Activated CD4-positive, alpha-beta T cell treated with anti-CD3 and anti-CD28 coated beads, Interleukin-2, Interleukin-6, amounts not matched to agents 100 ng/mL and 50 ng/mL, durations not matched to agents 16 hours and 8 hours (primary cell): ENCODE data around the gene SRCIN1.

Experiments used
- DNase-seq: peaks from one replicate; pipeline ENCODE4 v3.0.0-alpha.2; 2020

The SRCIN1 gene

DNA sequence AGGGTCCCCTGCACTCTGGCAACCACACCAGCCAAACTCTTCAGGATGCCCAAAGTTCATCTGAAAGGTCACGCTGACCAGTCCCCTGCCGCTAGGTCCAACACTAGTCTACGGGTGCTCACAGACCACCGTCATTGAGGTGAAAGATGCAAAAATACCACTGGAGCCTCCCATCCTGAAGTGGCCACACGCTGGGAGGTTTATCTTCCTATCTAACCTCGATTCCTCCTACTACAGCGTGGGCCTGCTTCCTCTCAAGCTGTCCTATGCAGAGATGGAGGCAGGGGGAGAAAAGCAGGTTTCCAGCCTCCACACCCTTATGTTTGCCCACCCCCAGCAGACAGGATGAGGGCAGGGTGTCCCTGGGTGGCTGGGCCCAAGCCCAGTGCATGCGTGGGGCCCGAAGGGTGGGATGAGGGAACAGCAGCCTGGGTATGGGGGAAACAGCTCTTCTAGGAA lies 6.3 kb downstream of the SRCIN1 start:
- no peak for DNase-seq

- no peak for DNase-seq
Measured at GRCh38 chr17:38598995-38599394, 6.8 kb downstream of the SRCIN1 start.

DNA sequence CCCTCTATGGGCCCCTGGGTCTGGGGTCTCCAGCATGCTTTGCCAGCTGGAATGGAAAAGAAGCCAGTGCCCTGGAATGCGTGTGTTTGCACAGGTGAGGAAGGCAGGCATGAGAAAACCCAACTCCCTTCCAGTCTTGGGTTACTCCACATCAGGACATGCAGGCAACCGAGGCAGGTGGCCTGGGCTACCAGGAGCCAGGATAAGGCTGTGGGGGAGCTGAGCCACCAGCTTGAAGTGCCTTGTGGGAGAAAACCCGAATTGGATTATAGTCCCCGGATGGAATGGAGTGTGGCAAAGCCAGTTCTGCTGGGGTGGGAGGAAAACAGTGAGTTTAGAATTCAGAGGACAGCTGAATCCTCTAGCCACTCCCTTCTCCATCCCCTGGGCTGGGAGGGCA lies 7.2 kb downstream of the SRCIN1 start:
- DNase-seq: peak; percentile 48

GRCh38 chr17:38597375-38597774 lies 8.4 kb downstream of the SRCIN1 start:
- peak; percentile 21 for DNase-seq

GRCh38 chr17:38596651-38597050 lies 9.1 kb downstream of the SRCIN1 start:
- DNase-seq: no peak

DNA sequence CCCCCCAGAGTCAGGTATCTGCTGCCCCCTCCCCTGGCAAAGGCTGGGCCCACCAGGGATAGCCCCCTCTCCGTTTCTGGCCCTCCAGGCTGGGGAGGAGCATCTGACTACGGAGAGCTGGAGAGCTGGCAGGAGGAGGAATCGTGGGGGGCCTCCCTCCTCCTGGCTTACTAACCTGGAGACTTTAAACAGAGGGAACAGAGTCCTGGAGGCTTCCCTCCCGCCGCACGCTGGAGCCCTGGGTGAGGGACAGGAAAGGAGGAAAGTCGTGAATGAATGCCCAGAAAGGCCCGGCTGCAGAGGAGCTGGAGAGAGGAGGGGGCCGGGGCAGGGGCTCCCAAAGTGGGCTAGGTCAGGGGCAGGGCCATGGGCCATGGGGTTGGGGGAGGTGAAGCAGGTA lies 9.9 kb downstream of the SRCIN1 start:
- no peak for DNase-seq

- no peak for DNase-seq
Measured at GRCh38 chr17:38594152-38594551, 11.6 kb downstream of the SRCIN1 start.

DNA sequence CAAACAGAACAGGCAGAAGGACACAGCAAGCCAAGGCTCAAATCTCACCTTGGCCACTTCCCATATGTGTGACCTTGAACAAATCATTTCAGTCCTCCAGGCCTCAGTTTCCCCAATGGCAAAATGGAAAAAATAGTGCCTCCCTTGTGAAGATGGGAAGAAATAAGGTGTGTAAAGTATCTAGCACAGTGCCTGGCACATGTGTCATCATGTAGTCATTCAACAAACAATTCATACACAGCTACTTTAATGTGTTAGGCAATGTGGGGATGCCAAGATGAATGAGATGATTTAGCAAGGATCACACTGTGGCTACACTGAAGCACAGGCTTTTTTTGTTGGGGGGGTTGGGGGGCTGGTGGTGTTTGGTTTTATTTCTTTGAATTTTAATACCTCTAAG lies 13.3 kb downstream of the SRCIN1 start:
- no peak for DNase-seq

DNA sequence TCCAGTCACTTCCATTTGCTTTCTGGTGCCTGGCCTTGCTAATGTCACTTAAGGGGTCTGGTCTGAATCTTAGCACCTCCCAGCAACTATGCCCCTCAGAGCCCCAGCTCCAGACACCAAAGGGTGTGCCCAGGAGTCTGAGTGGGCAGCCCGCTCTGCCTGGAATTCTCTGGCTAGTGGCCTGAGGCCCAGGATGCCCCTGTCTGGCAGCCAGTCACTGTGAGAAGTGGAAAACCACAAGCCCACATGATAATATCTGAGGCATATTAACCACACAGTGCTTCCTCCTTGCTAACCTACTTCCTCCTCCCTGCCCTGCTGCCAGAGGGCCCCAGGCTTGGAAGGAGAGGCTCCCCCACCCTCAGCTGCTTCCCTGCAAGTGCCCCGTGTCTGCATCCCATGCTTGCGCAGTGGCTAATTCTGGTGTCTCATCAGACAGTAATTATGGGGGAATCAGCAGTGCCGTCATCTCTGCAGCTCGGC lies 14.0 kb downstream of the SRCIN1 start:
- peak; percentile 62 for DNase-seq

GRCh38 chr17:38590988-38591758 lies 14.6 kb downstream of the SRCIN1 start:
- DNase-seq: no peak

- DNase-seq: no peak
Measured at GRCh38 chr17:38589462-38590114, 16.2 kb downstream of the SRCIN1 start.

- DNase-seq: no peak
Measured at GRCh38 chr17:38588788-38589174, 17.0 kb downstream of the SRCIN1 start.

GRCh38 chr17:38587947-38588787 lies 17.6 kb downstream of the SRCIN1 start:
- no peak for DNase-seq

- DNase-seq: no peak
Measured at GRCh38 chr17:38587203-38587602, 18.5 kb downstream of the SRCIN1 start.

DNA sequence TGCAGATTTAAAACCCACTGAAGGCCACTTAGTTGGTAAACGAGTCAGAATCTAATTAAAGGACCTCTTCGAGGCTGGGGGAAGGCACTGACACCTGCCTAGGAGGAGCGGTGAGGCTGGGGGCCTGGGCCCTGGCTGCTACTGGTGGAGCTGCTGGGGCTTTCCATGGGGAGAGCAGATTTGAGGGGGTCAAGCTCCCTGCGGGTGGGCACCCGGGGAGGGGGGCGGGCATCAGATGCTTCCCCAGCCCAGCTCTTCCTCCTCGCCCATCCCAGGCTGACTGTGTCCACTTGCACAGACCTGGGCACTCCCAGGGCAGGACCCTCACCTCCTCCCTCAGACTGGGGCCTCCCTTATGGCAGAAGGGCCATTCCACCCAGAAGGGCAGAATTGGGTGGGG lies 19.0 kb downstream of the SRCIN1 start:
- DNase-seq: no peak

DNA sequence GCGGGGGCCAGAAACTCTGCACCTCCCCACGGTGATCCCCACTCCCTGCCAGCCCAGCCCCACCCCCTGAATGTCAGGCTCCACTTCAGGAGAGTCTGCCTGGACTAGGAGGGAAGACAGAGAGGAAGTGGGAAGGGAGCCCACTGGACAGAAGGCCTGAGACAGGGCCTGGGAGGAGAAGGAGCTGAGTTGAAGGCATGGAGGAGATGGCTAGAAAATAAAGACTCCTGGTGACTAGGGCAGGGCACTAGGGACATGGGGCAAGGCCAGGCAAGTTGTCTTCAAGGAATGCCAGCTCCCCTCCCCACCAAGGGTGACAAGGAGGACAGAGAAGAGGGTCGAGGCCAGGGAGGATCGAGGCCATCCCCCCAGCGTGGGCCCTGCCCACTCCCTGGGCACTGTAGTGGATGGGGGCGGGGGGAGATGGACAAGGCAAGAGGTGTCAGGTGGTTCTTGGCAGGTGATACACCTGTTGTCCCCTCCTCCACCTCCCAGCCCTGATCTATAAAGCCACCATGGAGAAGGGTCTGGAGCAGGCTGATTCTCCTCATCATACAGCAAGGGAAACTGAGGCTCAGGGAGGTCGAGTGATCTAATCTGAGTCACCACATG lies 19.7 kb downstream of the SRCIN1 start:
- no peak for DNase-seq

DNA sequence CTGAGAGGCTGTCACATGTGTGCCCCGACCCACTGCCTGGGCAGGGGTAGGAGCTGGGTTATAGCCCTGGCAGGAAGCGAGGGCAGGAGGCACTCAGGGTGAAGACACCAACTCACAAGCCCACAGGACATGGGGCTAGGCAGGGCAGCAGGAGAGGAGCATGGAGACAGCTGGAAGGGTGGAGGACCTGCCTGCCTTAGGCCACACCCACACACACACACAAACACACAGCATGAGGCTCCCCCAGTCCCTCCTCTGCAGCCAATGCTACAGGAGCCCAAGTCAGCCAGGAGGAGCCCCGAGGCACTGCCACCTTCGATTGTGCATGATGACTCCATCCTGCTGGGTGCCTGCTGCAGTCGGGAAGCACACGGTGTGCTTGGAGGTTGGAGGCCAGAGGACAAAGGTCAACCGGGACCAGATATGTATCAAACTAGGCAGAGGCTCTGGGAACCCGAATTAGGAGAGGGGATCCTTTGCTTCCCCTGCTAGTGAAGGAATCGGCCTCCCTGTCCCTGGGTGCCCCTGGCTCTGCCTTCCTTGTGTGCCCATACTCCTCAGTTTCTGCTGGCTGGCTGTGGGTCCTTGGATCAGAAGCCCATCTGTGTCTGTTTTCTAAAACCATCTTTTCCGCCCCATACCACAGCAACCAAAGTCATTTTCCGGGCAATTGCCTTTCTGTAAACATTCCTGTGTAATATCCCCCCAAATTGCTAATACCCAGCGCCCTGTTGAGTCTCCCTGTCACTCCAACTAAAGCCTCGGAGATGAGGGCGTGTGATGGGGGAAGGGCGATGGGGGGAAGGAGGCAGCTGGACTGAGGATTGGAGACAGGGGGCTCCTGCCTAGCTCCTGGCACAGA lies 20.5 kb downstream of the SRCIN1 start:
- no peak for DNase-seq

- peak; percentile 66 for DNase-seq
Measured at GRCh38 chr17:38584350-38584925, 21.3 kb downstream of the SRCIN1 start.

DNA sequence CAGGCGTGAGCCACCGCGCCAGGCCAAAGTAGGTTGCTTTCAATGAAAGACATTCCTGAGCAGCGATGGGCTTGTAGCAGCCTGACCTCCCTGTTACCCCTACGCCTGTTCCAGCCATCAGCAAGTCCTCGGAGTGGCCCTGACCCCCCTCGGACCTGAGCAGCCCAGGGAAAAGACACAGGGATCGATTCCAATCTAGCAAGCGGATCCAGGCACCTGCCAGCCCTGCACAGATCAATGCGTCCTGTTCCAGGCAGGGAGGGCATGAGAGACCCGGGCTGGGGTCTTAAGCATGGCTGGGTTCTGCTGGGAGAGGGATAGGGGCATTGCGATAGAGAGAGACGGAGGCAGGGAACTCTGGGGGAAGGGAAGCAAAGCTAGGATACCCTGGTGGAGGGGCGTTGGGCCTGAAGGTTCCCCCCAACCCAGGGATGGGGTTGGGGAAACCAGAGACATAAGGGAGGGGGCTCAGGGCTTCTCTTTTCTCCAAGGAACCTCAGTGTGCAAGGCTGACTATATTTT lies 21.9 kb downstream of the SRCIN1 start:
- no peak for DNase-seq

DNA sequence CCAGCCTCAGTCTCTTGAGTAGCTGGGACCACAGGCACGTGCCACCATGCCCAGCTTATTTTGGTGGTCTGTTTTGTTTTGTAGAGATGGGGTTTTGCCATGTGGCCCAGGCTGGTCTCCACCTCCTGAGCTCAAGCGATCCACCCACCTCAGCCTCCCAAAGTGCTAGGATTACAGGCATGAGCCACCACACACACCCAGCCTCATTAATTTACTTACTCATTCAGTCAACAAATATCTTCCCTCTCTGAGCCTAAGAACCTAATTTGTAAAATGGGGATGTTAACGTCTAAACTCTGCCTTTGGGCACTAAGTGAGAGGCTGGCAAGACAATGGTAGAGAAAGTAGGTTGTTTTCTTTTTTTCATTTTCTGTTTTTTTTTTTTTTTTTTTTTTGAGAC lies 22.6 kb downstream of the SRCIN1 start:
- DNase-seq: no peak

DNA sequence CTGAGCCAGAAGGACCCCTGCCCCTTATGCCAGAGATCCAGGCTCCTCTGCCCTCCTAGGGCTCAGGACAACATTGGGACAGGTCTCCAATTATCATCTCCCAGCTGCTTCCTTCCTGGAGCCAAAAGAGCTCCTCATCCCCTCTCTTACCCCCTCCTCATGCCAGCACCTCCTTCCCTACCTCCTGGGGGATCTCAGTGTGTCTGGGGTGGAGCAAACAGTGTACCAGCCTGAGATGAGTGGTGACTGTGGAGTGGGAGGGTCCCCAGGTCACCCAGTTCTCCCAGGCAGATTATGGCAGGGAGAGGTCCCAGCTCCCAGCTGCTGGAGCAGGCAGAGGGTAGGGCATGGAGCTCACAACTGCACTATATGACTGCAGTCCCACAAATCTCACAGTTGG lies 23.7 kb downstream of the SRCIN1 start:
- DNase-seq: no peak
